ENCODE results near the gene DYDC1. TPM values are rescaled to one million over a fixed set of nuclear protein-coding genes. Genes with fewer than 3 reads are reported as not detected.

Gene DYDC1
- total and polyA plus RNA-seq, 2 donors (not counting 3 experiments of a cell fraction or from before 2014, with no cell fraction given) = not detected

DNA sequence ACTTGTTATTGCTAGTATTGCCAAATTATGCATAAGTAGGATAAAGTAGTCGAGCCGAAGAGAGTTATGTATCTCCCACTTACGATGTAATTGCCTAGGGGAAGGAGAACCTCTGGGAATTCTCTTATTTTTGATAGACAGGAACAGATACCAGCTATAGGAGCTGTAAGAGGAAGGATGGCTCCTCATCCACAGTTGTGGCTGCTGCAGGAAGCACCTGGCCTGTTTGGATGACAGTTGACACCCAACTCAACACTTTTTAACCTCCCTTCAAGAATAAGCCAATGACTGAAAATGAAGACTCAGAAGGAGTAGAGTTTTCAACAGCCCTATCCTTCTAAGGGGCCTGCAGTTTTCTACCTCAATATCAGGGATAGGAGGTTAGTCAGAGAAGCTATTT, 6.3 kb downstream of the DYDC1 start:
- Histone ChIP-seq H3K27ac (ENCODE audit: insufficient read depth, low read depth, low read length) (no peak overlapping the region), H3K4me3 (replicated peaks in 1 of 3; ENCODE audit: insufficient read depth in 1 of 3, low read depth in 1 of 3, low read length in 3 of 3) (no peak overlapping the region), H3K4me1 (ENCODE audit: control insufficient read depth, extremely low read depth, insufficient read depth, low read length) (no peaks in the 10 kb centered on the region), H3K27me3 (ENCODE audit: control insufficient read depth in 2 of 2, insufficient read depth in 2 of 2, low read length in 2 of 2) (peaks cover 7 to 8% of the 10 kb centered on the region in 2 experiments), H4K20me1 (replicated peaks; ENCODE audit: control insufficient read depth, extremely low read depth, insufficient read depth, low read length) (no peaks in the 10 kb centered on the region), H3K36me3 (ENCODE audit: control insufficient read depth in 2 of 2, extremely low read depth in 1 of 2, insufficient read depth in 2 of 2, low read length in 2 of 2) (no peaks in the 10 kb centered on the region), H3K4me2 (ENCODE audit: insufficient read depth, low read length) (no peak overlapping the region), H3K9me3 (replicated peaks; ENCODE audit: control insufficient read depth, insufficient read depth, low read length) (no peaks in the 10 kb centered on the region), H3K9ac (replicated peaks; ENCODE audit: extremely low read depth, insufficient read depth, low read length) (no peak overlapping the region), H3K79me2 (ENCODE audit: control insufficient read depth, insufficient read depth, low read length) (no peaks in the 10 kb centered on the region), H3K9me1 (replicated peaks; ENCODE audit: control insufficient read depth, extremely low read depth, insufficient read depth, low read length) (no peaks in the 10 kb centered on the region), H2AFZ (ENCODE audit: low read depth, low read length) (no peak overlapping the region)
- POLR2A ChIA-PET = no interaction called here
- no TSS peak for BruUV-seq (replicated peaks)
- CTCF ChIA-PET = interaction anchor here (1.1 kb wide), 1 partner anchor 28 kb away, joined by 4 read pairs; no protein-coding TSS in a partner anchor
- intact Hi-C loops (cut with micrococcal nuclease) (no loop called here), dilution Hi-C loops (cut with MboI; ENCODE audit: extremely low pct_ligation_motif_present, low sequenced_read_pairs) (no loop called here)
- TF ChIP-seq, protein P1, sequence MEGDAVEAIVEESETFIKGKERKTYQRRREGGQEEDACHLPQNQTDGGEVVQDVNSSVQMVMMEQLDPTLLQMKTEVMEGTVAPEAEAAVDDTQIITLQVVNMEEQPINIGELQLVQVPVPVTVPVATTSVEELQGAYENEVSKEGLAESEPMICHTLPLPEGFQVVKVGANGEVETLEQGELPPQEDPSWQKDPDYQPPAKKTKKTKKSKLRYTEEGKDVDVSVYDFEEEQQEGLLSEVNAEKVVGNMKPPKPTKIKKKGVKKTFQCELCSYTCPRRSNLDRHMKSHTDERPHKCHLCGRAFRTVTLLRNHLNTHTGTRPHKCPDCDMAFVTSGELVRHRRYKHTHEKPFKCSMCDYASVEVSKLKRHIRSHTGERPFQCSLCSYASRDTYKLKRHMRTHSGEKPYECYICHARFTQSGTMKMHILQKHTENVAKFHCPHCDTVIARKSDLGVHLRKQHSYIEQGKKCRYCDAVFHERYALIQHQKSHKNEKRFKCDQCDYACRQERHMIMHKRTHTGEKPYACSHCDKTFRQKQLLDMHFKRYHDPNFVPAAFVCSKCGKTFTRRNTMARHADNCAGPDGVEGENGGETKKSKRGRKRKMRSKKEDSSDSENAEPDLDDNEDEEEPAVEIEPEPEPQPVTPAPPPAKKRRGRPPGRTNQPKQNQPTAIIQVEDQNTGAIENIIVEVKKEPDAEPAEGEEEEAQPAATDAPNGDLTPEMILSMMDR (IDR thresholded peaks at IDR 0.05; ENCODE audit: extremely low read depth in 1 of 2, insufficient read depth in 1 of 2, low read depth in 1 of 2, low read length in 2 of 2) = no peak
- TF ChIP-seq POLR2AphosphoS5 (IDR thresholded peaks at IDR 0.05; ENCODE audit: insufficient read depth, low read depth, low read length) = no peak
- TF ChIP-seq FOS (IDR thresholded peaks at IDR 0.05; ENCODE audit: borderline replicate concordance, insufficient read depth, low read length) = no peak
- no peak for TF ChIP-seq MYC (IDR thresholded peaks at IDR 0.05; ENCODE audit: low read depth, low read length)
- no peak for TF ChIP-seq JUN (IDR thresholded peaks at IDR 0.05; ENCODE audit: borderline replicate concordance, insufficient read depth, insufficient read length, low read depth)
- TF ChIP-seq EZH2 (IDR thresholded peaks at IDR 0.05; ENCODE audit: borderline replicate concordance, low read depth, low read length, severe bottlenecking) = no peak
- TF ChIP-seq GATA2 (IDR thresholded peaks at IDR 0.05; ENCODE audit: insufficient read depth, insufficient read length, low read depth, low read length) = no peak
- no peak for TF ChIP-seq POLR2A (IDR thresholded peaks at IDR 0.05; ENCODE audit: low read depth, low read length)
- TF ChIP-seq, protein P2, sequence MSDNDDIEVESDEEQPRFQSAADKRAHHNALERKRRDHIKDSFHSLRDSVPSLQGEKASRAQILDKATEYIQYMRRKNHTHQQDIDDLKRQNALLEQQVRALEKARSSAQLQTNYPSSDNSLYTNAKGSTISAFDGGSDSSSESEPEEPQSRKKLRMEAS (IDR thresholded peaks at IDR 0.05; ENCODE audit: insufficient read depth, insufficient read length) = no peak
- FAIRE-seq (no peak), DNase-seq (ENCODE audit: low read depth, low spot score) (no peak)

Measured in endothelial cell of umbilical vein (primary cell).